Hepatocyte (in vitro differentiated cells): ENCODE results near the gene ABLIM2. TPM values are rescaled to one million over a fixed set of nuclear protein-coding genes. Genes with fewer than 3 reads are reported as not detected.
A peak's percentile ranks its signal among the peaks of the same experiment; 100 is the strongest.

Experiments used
- DNase-seq: peaks from one replicate; pipeline ENCODE4 v3.0.0-alpha.2; 2016; ENCODE audit warnings: low spot score
- H2AFZ ChIP-seq: fragments of 200-600 bp; sonication (generic); 2 replicates; pipeline ENCODE4 v1.6.0; 2016; ENCODE audit warnings: antibody characterized with exemption, mild to moderate bottlenecking
- H3K27ac ChIP-seq: fragments of 200-600 bp; sonication (generic); 2 replicates; pipeline ENCODE4 v1.5.1; 2016; ENCODE audit warnings: mild to moderate bottlenecking
- H3K27me3 ChIP-seq: fragments of 200-600 bp; sonication (generic); 2 replicates; pipeline ENCODE4 v1.6.1; 2016
- H3K36me3 ChIP-seq: fragments of 200-600 bp; sonication (generic); replicated peaks from 2 replicates; pipeline ENCODE4 v1.5.1; 2016; ENCODE audit warnings: low read depth; ENCODE audit not compliant: insufficient read depth
- H3K4me1 ChIP-seq: fragments of 200-600 bp; sonication (generic); 2 replicates; pipeline ENCODE4 v1.5.1; 2016; ENCODE audit warnings: mild to moderate bottlenecking, moderate library complexity; ENCODE audit not compliant: insufficient read depth
- H3K4me2 ChIP-seq: fragments of 200-600 bp; sonication (generic); 2 replicates; pipeline ENCODE4 v1.6.0; 2016
- H3K4me3 ChIP-seq: fragments of 200-600 bp; sonication (generic); 2 replicates; pipeline ENCODE4 v1.5.1; 2016; ENCODE audit warnings: mild to moderate bottlenecking
- H3K79me2 ChIP-seq: fragments of 200-600 bp; sonication (generic); 2 replicates; pipeline ENCODE4 v1.6.0; 2017; ENCODE audit warnings: mild to moderate bottlenecking
- H3K9me2 ChIP-seq: fragments of 200-600 bp; sonication (generic); replicated peaks from 2 replicates; pipeline ENCODE4 v1.6.0; 2017; ENCODE audit warnings: mild to moderate bottlenecking; ENCODE audit not compliant: insufficient read depth
- H3K9me3 ChIP-seq: fragments of 200-600 bp; sonication (generic); 2 replicates; pipeline ENCODE4 v1.5.1; 2016; ENCODE audit warnings: low read depth, mild to moderate bottlenecking
- H4K20me1 ChIP-seq: fragments of 200-600 bp; sonication (generic); 2 replicates; pipeline ENCODE4 v1.6.0; 2016; ENCODE audit warnings: mild to moderate bottlenecking; ENCODE audit not compliant: insufficient read depth, poor library complexity, severe bottlenecking
- CTCF ChIP-seq: fragments of 200-600 bp; sonication (generic); IDR thresholded peaks from 2 replicates; pipeline ENCODE4 v1.5.1; 2016; ENCODE audit warnings: antibody characterized with exemption, mild to moderate bottlenecking; ENCODE audit not compliant: poor library complexity
- EZH2 ChIP-seq: fragments of 200-600 bp; sonication (generic); IDR thresholded peaks from 2 replicates; pipeline ENCODE4 v1.6.1; 2016; ENCODE audit warnings: antibody characterized with exemption, mild to moderate bottlenecking, borderline replicate concordance
- EZH2phosphoT487 ChIP-seq: fragments of 200-600 bp; sonication (generic); IDR thresholded peaks from one replicate; pipeline ENCODE4 v1.6.1; 2018; ENCODE audit warnings: antibody characterized with exemption, mild to moderate bottlenecking, low read depth, moderate library complexity; ENCODE audit not compliant: unreplicated experiment, severe bottlenecking
- whole genome bisulfite sequencing: methylation state at CpG from one replicate; pipeline ENCODE4 v1.1.6; 2016; ENCODE audit warnings: low lambda C conversion rate; ENCODE audit errors: missing lambda C conversion rate; 5-methylcytosine and 5-hydroxymethylcytosine counted together
- polyA plus RNA-seq: library from polyadenylated mRNA; unstranded; fragments of >200 nt; fragmentation: Nextera tagmentation; extraction: Ambion mirVana; gene quantifications from 2 replicates; pipeline ENCODE4 v1.2.1, GENCODE V29; 2016
- total RNA-seq: library from RNA; depleted of rRNA; stranded (reverse); fragments of >200 nt; gene quantifications from 2 replicates; pipeline ENCODE4 v1.2.3, GENCODE V29; 2014

ABLIM2 gene
- total and polyA plus RNA-seq, 2 experiments from 2014 or later, result 1.7 to 2.0 TPM

GRCh38 chr4:7941111-7941964 lies 217.3 kb downstream of the ABLIM2 start:
- peaks cover 31% of the 10 kb centered on the region for H3K79me2 ChIP-seq
- peaks cover 8% of the 10 kb centered on the region for H3K4me1 ChIP-seq
- TF ChIP-seq EZH2phosphoT487, result no peak
- no peak for TF ChIP-seq EZH2
- TF ChIP-seq CTCF, result no peak
- H3K4me2 ChIP-seq, result no peak overlapping the region
- peaks cover 7% of the 10 kb centered on the region for H4K20me1 ChIP-seq
- H3K36me3 ChIP-seq, result no peaks in the 10 kb centered on the region
- 72% methylated on average over 11 of the region's 11 CpGs for WGBS
- no peak for DNase-seq
- no peak overlapping the region for H2AFZ ChIP-seq
- H3K27me3 ChIP-seq, result no peaks in the 10 kb centered on the region
- H3K27ac ChIP-seq, result peak overlapping the region; percentile 21
- H3K9me3 ChIP-seq, result no peaks in the 10 kb centered on the region
- H3K4me3 ChIP-seq, result no peak overlapping the region
- H3K9me2 ChIP-seq, result no peaks in the 10 kb centered on the region

DNA sequence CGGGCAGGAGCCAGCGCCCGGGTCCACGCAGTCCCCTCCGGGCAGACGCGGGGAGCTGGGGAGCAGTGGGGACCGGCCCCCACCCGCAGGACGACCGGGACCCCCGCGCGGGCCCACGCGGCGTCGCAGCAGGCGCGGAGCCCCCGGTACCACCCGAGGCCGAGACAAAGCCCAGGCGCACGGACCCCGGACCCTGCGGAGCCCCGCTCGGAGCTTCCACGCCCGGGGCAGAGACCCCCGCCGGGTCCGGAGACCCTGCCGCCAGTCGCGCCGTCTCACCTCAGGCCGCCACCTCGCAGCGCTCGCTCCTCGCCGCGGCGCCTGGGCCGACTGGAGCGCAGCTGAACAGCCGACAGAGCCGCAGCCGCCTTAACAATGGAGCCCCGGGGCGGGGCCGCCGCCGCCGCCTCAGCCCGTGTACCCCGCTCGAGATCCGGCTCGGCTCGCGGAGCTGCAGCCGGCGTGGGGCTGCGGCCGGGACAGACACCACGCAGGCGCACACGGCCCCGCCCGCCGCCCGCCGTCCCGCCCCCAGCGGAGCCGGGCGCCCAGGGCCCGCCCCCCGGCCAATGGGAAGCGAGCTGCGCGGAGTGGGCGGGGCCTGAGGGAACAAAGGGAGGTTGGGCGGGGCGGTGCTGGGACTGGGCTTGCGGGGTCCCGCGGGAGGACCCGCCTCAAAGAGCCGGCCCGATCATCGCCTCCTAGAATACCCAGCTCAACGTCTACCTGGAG lies 219.1 kb downstream of the ABLIM2 start, which contains the start of gene AFAP1:
AFAP1 (minus strand) TSS at position 485 of the 732 bp plus-strand sequence. CDS start 67,783 bp downstream, outside the sequence.
- 1% methylated on average over 42 of the region's 96 CpGs for WGBS
- peaks cover 21% of the 10 kb centered on the region for H4K20me1 ChIP-seq
- no peaks in the 10 kb centered on the region for H3K9me3 ChIP-seq
- peak within 1 kb of the TSS; percentile 98 for H3K4me3 ChIP-seq
- H3K79me2 ChIP-seq, result peaks cover 49% of the 10 kb centered on the region
- H3K27me3 ChIP-seq, result no peaks in the 10 kb centered on the region
- H3K4me1 ChIP-seq, result peaks cover 8% of the 10 kb centered on the region
- no peaks in the 10 kb centered on the region for H3K9me2 ChIP-seq
- peak within 1 kb of the TSS; percentile 90 for H3K27ac ChIP-seq
- peak within 1 kb of the TSS; percentile 87 for H3K4me2 ChIP-seq
- peak within 1 kb of the TSS; percentile 85 for H2AFZ ChIP-seq
- no peaks in the 10 kb centered on the region for H3K36me3 ChIP-seq
- TF ChIP-seq EZH2phosphoT487, result no peak
- peak; percentile 97 for DNase-seq

GRCh38 chr4:7938609-7939376 lies 219.8 kb downstream of the ABLIM2 start:
- Histone ChIP-seq H3K4me1 (peaks cover 8% of the 10 kb centered on the region), H3K27me3 (no peaks in the 10 kb centered on the region), H3K79me2 (peaks cover 56% of the 10 kb centered on the region), H3K27ac (peak overlapping the region; percentile 90), H3K36me3 (no peaks in the 10 kb centered on the region), H3K9me2 (no peaks in the 10 kb centered on the region), H4K20me1 (peaks cover 25% of the 10 kb centered on the region), H2AFZ (peak overlapping the region; percentile 70), H3K4me2 (peak overlapping the region; percentile 87), H3K9me3 (no peaks in the 10 kb centered on the region), H3K4me3 (peak overlapping the region; percentile 98)
- TF ChIP-seq CTCF (peak; percentile 11), EZH2 (no peak)
- 2% methylated on average over 53 of the region's 75 CpGs for WGBS
- peak; percentile 62 for DNase-seq
